COLO829 (cell line): ENCODE measurements around the gene CSNK1G2.

Source experiments
- DNase-seq: peaks from one replicate; pipeline ENCODE4 v3.0.0; 2012; ENCODE audit warnings: low spot score

CSNK1G2 gene

GRCh38 chr19:2018752-2019151, 77.8 kb downstream of the CSNK1G2 start:
- DNase-seq = no peak

GRCh38 chr19:2021453-2022140, 80.6 kb downstream of the CSNK1G2 start:
- no peak for DNase-seq

- no peak for DNase-seq
These were observed 81.3 kb downstream of the CSNK1G2 start for GRCh38 chr19:2022289-2022688.

GRCh38 chr19:2026770-2027169, 85.8 kb downstream of the CSNK1G2 start:
- no peak for DNase-seq

GRCh38 chr19:2027361-2027760, 86.4 kb downstream of the CSNK1G2 start:
- no peak for DNase-seq
